Keratinocyte (primary cell): ENCODE results near the gene TMEM61. TPM values are rescaled to one million over a fixed set of nuclear protein-coding genes. Genes with fewer than 3 reads are reported as not detected.
A peak's percentile ranks its signal among the peaks of the same experiment; 100 is the strongest.
"Not testable (repeated sequence)": the region's sequence is repeated elsewhere in the genome, so short reads cannot be mapped to it uniquely, and the experiment has no call there.

Experiments used
- DNase-seq: peaks from one replicate; pipeline ENCODE4 v3.0.0-alpha.2; 2011; ENCODE audit warnings: low read depth, missing footprints, low spot score
- FAIRE-seq: peaks from 2 replicates; lab custom pipeline; 2011; peaks lifted over from hg19 to GRCh38; lab: Jason Lieb, UNC
- H2AFZ ChIP-seq: 2 replicates; pipeline ENCODE4 v1.6.0; 2012; ENCODE audit warnings: low read length, control low read depth, inconsistent platforms; ENCODE audit not compliant: control insufficient read depth
- H3K27ac ChIP-seq: 2 replicates; pipeline ENCODE4 v1.5.1; 2011; ENCODE audit warnings: low read length; ENCODE audit not compliant: control insufficient read depth, insufficient read depth
- H3K27me3 ChIP-seq: 3 replicates; pipeline ENCODE4 v1.6.0; 2011; ENCODE audit warnings: low read length; ENCODE audit not compliant: control insufficient read depth, insufficient read depth; ENCODE audit errors: extremely low read depth
- H3K36me3 ChIP-seq, 2 experiments: 2 replicates in 1 of 2; 3 replicates in 1 of 2; pipeline ENCODE4 v1.5.1; 2011; ENCODE audit warnings: low read length in 2 of 2, mild to moderate bottlenecking in 1 of 2; ENCODE audit not compliant: control insufficient read depth in 2 of 2, insufficient read depth in 2 of 2; ENCODE audit errors: extremely low read depth in 1 of 2
- H3K4me1 ChIP-seq: 3 replicates; pipeline ENCODE4 v1.5.1; 2011; ENCODE audit warnings: low read length; ENCODE audit not compliant: control insufficient read depth, insufficient read depth; ENCODE audit errors: extremely low read depth
- H3K4me2 ChIP-seq: 3 replicates; pipeline ENCODE4 v1.6.0; 2011; ENCODE audit warnings: low read depth, low read length; ENCODE audit not compliant: control insufficient read depth, insufficient read depth; ENCODE audit errors: extremely low read depth
- H3K4me3 ChIP-seq, 3 experiments: fragments of 200-600 bp in 1 of 3; sonication (generic) in 1 of 3; 2 replicates in 2 of 3; 3 replicates in 1 of 3; pipeline ENCODE4 v1.5.1; 2011 to 2016; ENCODE audit warnings: low read length in 3 of 3, mild to moderate bottlenecking in 3 of 3, control low read depth in 2 of 3, inconsistent platforms in 1 of 3, low read depth in 1 of 3, mixed read lengths in 1 of 3, mixed run types in 1 of 3, moderate library complexity in 1 of 3; ENCODE audit not compliant: control insufficient read depth in 2 of 3, insufficient read depth in 2 of 3; ENCODE audit errors: extremely low read depth in 1 of 3
- H3K79me2 ChIP-seq: 2 replicates; pipeline ENCODE4 v1.6.0; 2012; ENCODE audit warnings: low read length; ENCODE audit not compliant: control insufficient read depth, insufficient read depth
- H3K9ac ChIP-seq: 3 replicates; pipeline ENCODE4 v1.6.0; 2011; ENCODE audit warnings: low read length; ENCODE audit not compliant: control insufficient read depth, insufficient read depth; ENCODE audit errors: extremely low read depth
- H3K9me1 ChIP-seq: 3 replicates; pipeline ENCODE4 v1.6.0; 2011; ENCODE audit warnings: low read length; ENCODE audit not compliant: control insufficient read depth, insufficient read depth; ENCODE audit errors: extremely low read depth
- H3K9me3 ChIP-seq: 2 replicates; pipeline ENCODE4 v1.5.1; 2012; ENCODE audit warnings: low read depth, low read length; ENCODE audit not compliant: control insufficient read depth
- H4K20me1 ChIP-seq: 3 replicates; pipeline ENCODE4 v1.6.0; 2011; ENCODE audit warnings: low read length; ENCODE audit not compliant: control insufficient read depth, insufficient read depth; ENCODE audit errors: extremely low read depth
- CTCF ChIP-seq, 3 experiments: IDR thresholded peaks in 1 of 3; conservative IDR thresholded peaks in 1 of 3; optimal IDR thresholded peaks in 1 of 3; 2 replicates in 2 of 3; 3 replicates in 1 of 3; pipeline versions ENCODE3 to v1.5.1; 2011; ENCODE audit warnings: low read length in 3 of 3, mild to moderate bottlenecking in 3 of 3, moderate library complexity in 2 of 3, control low read depth in 1 of 3, inconsistent platforms in 1 of 3; ENCODE audit not compliant: insufficient read depth in 2 of 3; ENCODE audit errors: extremely low read depth in 1 of 3
- EZH2 ChIP-seq: IDR thresholded peaks from one replicate; pipeline ENCODE4 v1.6.1; 2012; ENCODE audit warnings: inconsistent platforms, mild to moderate bottlenecking, low read length, moderate library complexity
- dilution Hi-C: fragments of 300-500 bp; cut with MboI; formaldehyde crosslinking; loops from one replicate; pipeline ENCODE4 v1.7.0; 2020; ENCODE audit warnings: low sequenced_read_pairs; ENCODE audit not compliant: extremely low pct_ligation_motif_present
- polyA minus RNA-seq, 3 experiments: library from RNA; depleted of rRNA, polyadenylated mRNA; stranded (reverse); fragments of >200 nt; gene quantifications; 1 replicate in 1 of 3; 2 replicates in 1 of 3; 3 replicates in 1 of 3; pipeline ENCODE4 v1.2.3, GENCODE V29; 2011
- polyA plus RNA-seq, 5 experiments: library from polyadenylated mRNA; depleted of rRNA in 3 of 5; stranded (reverse) in 3 of 5; stranded (forward) in 1 of 5; unstranded in 1 of 5; fragments of >200 nt; gene quantifications; 1 replicate in 1 of 5; 2 replicates in 3 of 5; 3 replicates in 1 of 5; pipeline versions ENCODE4 v1.2.1 to v1.2.3, GENCODE V29; 2011 to 2012; ENCODE audit warnings: missing spikeins in 2 of 5, low read depth in 1 of 5, low replicate concordance in 1 of 5

Gene TMEM61
- 0.49 to 1.1 TPM (median 1.0 TPM) in 3 replicates for polyA plus RNA-seq
- polyA plus RNA-seq (2011; ENCODE audit: low read depth): 0.65 TPM
- polyA plus RNA-seq (2011; cell fraction: cytosol; rRNA removed): 0.69 and 1.9 TPM in 2 replicates
- polyA plus RNA-seq (2011; cell fraction: nucleus; rRNA removed): 1.2 and 1.8 TPM in 2 replicates
- polyA plus RNA-seq (2012; ENCODE audit: low replicate concordance): 1.3 and 1.4 TPM in 2 replicates
- 0.32 to 0.36 TPM in 2 of 3 replicates, not detected in the other for polyA minus RNA-seq
- polyA minus RNA-seq (2011; cell fraction: cytosol; rRNA and poly(A)+ RNA removed): 2.5 TPM
- 0.53 and 0.93 TPM in 2 replicates for polyA minus RNA-seq (2011; cell fraction: nucleus; rRNA and poly(A)+ RNA removed)

DNA sequence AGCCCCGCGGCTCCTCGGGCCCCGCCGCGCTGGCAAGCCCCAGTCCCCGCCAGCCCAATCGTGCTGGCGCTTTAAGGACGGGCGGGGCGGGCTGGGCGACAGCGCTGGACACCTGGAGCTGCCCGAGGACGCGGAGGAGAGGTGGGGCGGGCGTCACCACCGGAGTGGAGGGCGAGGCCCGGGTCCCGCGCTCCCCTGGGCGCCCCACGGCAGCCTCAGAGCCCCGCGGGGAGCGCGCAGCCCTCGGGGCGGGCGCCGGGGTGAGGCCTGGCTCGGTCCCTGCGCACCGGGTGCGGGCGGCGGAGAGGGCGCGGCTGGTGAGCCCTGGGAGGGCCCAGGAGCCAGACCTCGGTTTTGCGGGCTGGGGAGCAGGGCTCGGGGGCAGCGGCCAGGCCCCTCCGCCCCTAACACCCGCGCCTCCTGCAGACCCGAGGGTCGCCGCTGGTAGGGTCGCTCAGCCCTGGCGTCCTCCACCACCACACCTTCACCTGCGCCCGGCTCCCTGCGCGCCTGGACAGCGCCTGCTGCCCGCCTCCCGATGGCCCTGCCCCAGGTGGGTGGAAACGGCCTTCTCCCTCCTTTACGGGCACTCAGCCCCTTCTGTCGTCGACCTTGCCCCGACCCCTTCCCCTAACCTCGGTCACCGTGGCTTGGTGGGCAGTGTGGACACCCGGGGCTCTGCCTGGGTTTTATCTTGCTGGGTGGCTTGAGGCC is at the start of gene TMEM61:
TSS of gene TMEM61 (plus strand) at position 101 of the 714 bp plus-strand sequence. CDS start at position 539, 438 bp downstream.
- no peak for DNase-seq
- Histone ChIP-seq H3K9me1 (no peaks in the 10 kb centered on the region), H3K4me1 (peaks cover 15% of the 10 kb centered on the region), H3K79me2 (no peaks in the 10 kb centered on the region), H3K27me3 (peaks cover 6% of the 10 kb centered on the region), H3K4me2 (peak within 1 kb of the TSS; percentile 84), H3K9me3 (no peaks in the 10 kb centered on the region), H3K9ac (peak within 1 kb of the TSS; percentile 54), H4K20me1 (no peaks in the 10 kb centered on the region), H3K4me3 (peak within 1 kb of the TSS; percentile 44 to 60 (median 55)), H3K27ac (no peak within 1 kb of the TSS), H3K36me3 (no peaks in the 10 kb centered on the region), H2AFZ (peak within 1 kb of the TSS; percentile 66)
- FAIRE-seq: no peak
- dilution Hi-C loops: no loop called here
- TF ChIP-seq CTCF (optimal IDR thresholded peaks at IDR 0.05 in 1 of 3, IDR thresholded peaks at IDR 0.05 in 1 of 3, conservative IDR thresholded peaks at IDR 0.05 in 1 of 3; ENCODE audit: extremely low read depth in 1 of 3, insufficient read depth in 2 of 3, low read length in 3 of 3) (no peak), EZH2 (no peak)

GRCh38 chr1:54931275-54931840 is 49.1 kb upstream of the TMEM61 start:
- FAIRE-seq: no peak
- Histone ChIP-seq H2AFZ (no peak overlapping the region), H3K79me2 (no peaks in the 10 kb centered on the region), H3K36me3 (no peaks in the 10 kb centered on the region), H4K20me1 (no peaks in the 10 kb centered on the region), H3K9me3 (peaks cover 2% of the 10 kb centered on the region), H3K27me3 (no peaks in the 10 kb centered on the region), H3K9ac (no peak overlapping the region), H3K9me1 (no peaks in the 10 kb centered on the region), H3K27ac (no peak overlapping the region), H3K4me2 (no peak overlapping the region), H3K4me1 (peaks cover 47% of the 10 kb centered on the region), H3K4me3 (no peak overlapping the region)
- dilution Hi-C loops: no loop called here
- no peak for DNase-seq
- TF ChIP-seq CTCF (optimal IDR thresholded peaks at IDR 0.05 in 1 of 3, IDR thresholded peaks at IDR 0.05 in 1 of 3, conservative IDR thresholded peaks at IDR 0.05 in 1 of 3; ENCODE audit: extremely low read depth in 1 of 3, insufficient read depth in 2 of 3, low read length in 3 of 3) (no peak), EZH2 (no peak)

DNA sequence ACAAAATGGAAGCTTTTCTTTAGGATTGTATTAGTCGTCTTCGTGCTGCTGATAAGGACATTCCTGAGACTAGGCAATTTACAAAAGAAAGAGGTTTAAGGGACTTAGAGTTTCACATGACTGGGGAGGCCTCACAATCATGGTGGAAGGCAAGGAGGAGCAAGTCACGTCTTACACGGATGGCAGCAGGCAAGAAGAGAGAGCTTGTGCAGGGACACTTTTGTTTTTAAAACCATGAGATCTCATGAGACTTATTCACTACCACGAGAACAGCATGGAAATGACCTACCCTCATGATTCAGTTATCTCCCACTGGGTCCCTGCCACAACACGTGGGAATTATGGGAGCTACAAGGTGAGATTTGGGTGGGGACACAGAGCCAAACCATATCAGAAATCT is 46.3 kb upstream of the TMEM61 start:
- H3K4me2 ChIP-seq, DNase-seq, H3K9ac ChIP-seq, H3K9me3 ChIP-seq, H3K79me2 ChIP-seq, FAIRE-seq, dilution Hi-C loops, H3K9me1 ChIP-seq, H3K27ac ChIP-seq, H4K20me1 ChIP-seq, H3K4me3 ChIP-seq, H3K36me3 ChIP-seq, H3K27me3 ChIP-seq, H2AFZ ChIP-seq: not testable (repeated sequence)
- peaks cover 34% of the 10 kb centered on the region for H3K4me1 ChIP-seq
